Measurements from ENCODE around the gene S100PBP. TPM values are rescaled to one million over a fixed set of nuclear protein-coding genes. Genes with fewer than 3 reads are reported as not detected.

Gene S100PBP
- total and polyA plus RNA-seq, 2 of the 13 experiments (the other 11 are each of a cell fraction or from before 2014, with no cell fraction given), result 20.4 to 26.1 TPM

GRCh38 chr1:32894681-32895080, 77.2 kb downstream of the S100PBP start:
- 0 out of 2 replicates have a peak, but pooled peaks cover 2% of the 10 kb centered on the region for H4K20me1 ChIP-seq (ENCODE audit: insufficient read depth, low read length)
- POLR2A ChIA-PET, result interaction anchor here (0.9 kb wide), 1 partner anchor 69 kb away, joined by 3 read pairs; no protein-coding TSS in a partner anchor
- CTCF ChIA-PET (ENCODE audit: low intra/inter-chr PET ratio, low total read pairs), result interaction anchor here (0.6 kb wide), 1 partner anchor 826 kb away, joined by 3 read pairs; no protein-coding TSS in a partner anchor
- no peak overlapping the region for H3K9ac ChIP-seq (ENCODE audit: insufficient read depth, low read depth, low read length)
- no peaks in the 10 kb centered on the region for H3K36me3 ChIP-seq (replicated peaks in 1 of 2; ENCODE audit: control insufficient read depth in 1 of 2, insufficient read depth in 2 of 2, low read length in 2 of 2)
- no peak overlapping the region for H3K4me2 ChIP-seq (ENCODE audit: low read depth, low read length)
- H2AFZ ChIP-seq (ENCODE audit: low read length), result no peak overlapping the region
- no peak for FAIRE-seq
- H3K4me3 ChIP-seq (replicated peaks in 1 of 3; ENCODE audit: insufficient read depth in 1 of 3, low read depth in 2 of 3, low read length in 3 of 3), result no peak overlapping the region
- H3K79me2 ChIP-seq (ENCODE audit: insufficient read depth, low read length), result no peaks in the 10 kb centered on the region
- H3K27me3 ChIP-seq (ENCODE audit: control insufficient read depth in 1 of 2, insufficient read depth in 2 of 2, low read length in 2 of 2), result peaks cover 11 to 61% of the 10 kb centered on the region in 2 experiments; a peak in 4 of 5 replicates
- in situ Hi-C loops (cut with HindIII; ENCODE audit: extremely low pct_ligation_motif_present, low pct_unique_long_range_greater_than_20kb) (no loop called here), intact Hi-C loops (cut with micrococcal nuclease; ENCODE audit: unreplicated experiment) (no loop called here)
- no peaks in the 10 kb centered on the region for H3K4me1 ChIP-seq (ENCODE audit: insufficient read depth, low read length)
- DNase-seq (ENCODE audit: low spot score), result no peak
- BruUV-seq (replicated peaks), result no TSS peak
- no peak overlapping the region for H3K27ac ChIP-seq (ENCODE audit: extremely low read length, insufficient read depth, low read length)
- ATAC-seq, result no peak; the same call in 2 of the 3 replicates
- no peak for TF ChIP-seq BRD4 (CRISPR knock-in tag; IDR thresholded peaks at IDR 0.05)
- no peak for TF ChIP-seq EZH2 (conservative IDR thresholded peaks at IDR 0.05; ENCODE audit: low read depth, low read length)
- no peak for TF ChIP-seq ZNF75D (CRISPR knock-in tag; IDR thresholded peaks at IDR 0.05; ENCODE audit: borderline replicate concordance)
- H3K9me3 ChIP-seq (ENCODE audit: low read length), result no peaks in the 10 kb centered on the region
- no CpG with 5 or more reads among the region's 6 CpGs for WGBS (ENCODE audit: low lambda C conversion rate)

- Histone ChIP-seq H3K4me3 (replicated peaks in 1 of 3; ENCODE audit: insufficient read depth in 1 of 3, low read depth in 2 of 3, low read length in 3 of 3) (no peak overlapping the region), H4K20me1 (ENCODE audit: insufficient read depth, low read length) (0 out of 2 replicates have a peak, but pooled peaks cover 2% of the 10 kb centered on the region), H3K4me2 (ENCODE audit: low read depth, low read length) (no peak overlapping the region), H3K36me3 (replicated peaks in 1 of 2; ENCODE audit: control insufficient read depth in 1 of 2, insufficient read depth in 2 of 2, low read length in 2 of 2) (no peaks in the 10 kb centered on the region), H3K27ac (ENCODE audit: extremely low read length, insufficient read depth, low read length) (no peak overlapping the region), H2AFZ (ENCODE audit: low read length) (no peak overlapping the region), H3K9me3 (ENCODE audit: low read length) (no peaks in the 10 kb centered on the region), H3K9ac (ENCODE audit: insufficient read depth, low read depth, low read length) (no peak overlapping the region), H3K27me3 (ENCODE audit: control insufficient read depth in 1 of 2, insufficient read depth in 2 of 2, low read length in 2 of 2) (peaks cover 13 to 67% of the 10 kb centered on the region in 2 experiments; a peak in 4 of 5 replicates), H3K79me2 (ENCODE audit: insufficient read depth, low read length) (no peaks in the 10 kb centered on the region), H3K4me1 (ENCODE audit: insufficient read depth, low read length) (no peaks in the 10 kb centered on the region)
- BruUV-seq (replicated peaks), result no TSS peak
- WGBS (ENCODE audit: low lambda C conversion rate), result 54% methylated on average over 16 of the region's 26 CpGs
- FAIRE-seq (no peak), ATAC-seq (no peak), DNase-seq (ENCODE audit: low spot score) (no peak)
- CTCF ChIA-PET (ENCODE audit: low intra/inter-chr PET ratio, low total read pairs), result no interaction called here
- in situ Hi-C loops (cut with HindIII; ENCODE audit: extremely low pct_ligation_motif_present, low pct_unique_long_range_greater_than_20kb) (no loop called here), intact Hi-C loops (cut with micrococcal nuclease; ENCODE audit: unreplicated experiment) (no loop called here)
- TF ChIP-seq ZNF317 (CRISPR knock-in tag; IDR thresholded peaks at IDR 0.05) (no peak), SIN3B (IDR thresholded peaks at IDR 0.05; ENCODE audit: low read length) (no peak), ISL2 (CRISPR knock-in tag; IDR thresholded peaks at IDR 0.05) (no peak), ZFP36L1 (CRISPR knock-in tag; IDR thresholded peaks at IDR 0.05) (no peak), ZNF101 (CRISPR knock-in tag; IDR thresholded peaks at IDR 0.05; ENCODE audit: borderline replicate concordance, low read depth) (no peak), ADNP (CRISPR knock-in tag; IDR thresholded peaks at IDR 0.05) (no peak), ZNF556 (CRISPR knock-in tag; IDR thresholded peaks at IDR 0.05; ENCODE audit: borderline replicate concordance) (no peak), NR2C2 (CRISPR knock-in tag; IDR thresholded peaks at IDR 0.05; ENCODE audit: borderline replicate concordance) (no peak), PCBP2 (optimal IDR thresholded peaks at IDR 0.05; ENCODE audit: low read depth, low read length, poor library complexity, severe bottlenecking) (no peak), CEBPB (IDR thresholded peaks at IDR 0.05; ENCODE audit: borderline replicate concordance, low read depth, low read length) (no peak), ZNF713 (CRISPR knock-in tag; IDR thresholded peaks at IDR 0.05) (no peak), SATB2 (CRISPR knock-in tag; IDR thresholded peaks at IDR 0.05) (no peak), JDP2 (CRISPR knock-in tag; IDR thresholded peaks at IDR 0.05; ENCODE audit: borderline replicate concordance) (no peak)
- POLR2A ChIA-PET, result interaction anchor here (0.9 kb wide), 1 partner anchor 68 kb away, joined by 3 read pairs; no protein-coding TSS in a partner anchor
Observed at GRCh38 chr1:32895325-32896215, 78.1 kb downstream of the S100PBP start.
